Liver (tissue), 3 donors: ENCODE data around the gene MRGPRF.

Experiments used
- TAF1 ChIP-seq: conservative IDR thresholded peaks from 2 replicates; pipeline ENCODE4 v1.6.1; 2016; ENCODE audit warnings: antibody characterized with exemption, mild to moderate bottlenecking
- TF ChIP-seq, protein P1 (sequence below): fragments of 150-350 bp; IDR thresholded peaks from 2 replicates; pipeline ENCODE4 v1.5.1; 2017; ENCODE audit warnings: improper control_type of control experiment, low read depth, low read length; ENCODE audit not compliant: missing input control
- TF ChIP-seq, protein P2 (sequence below): IDR thresholded peaks from 2 replicates; pipeline ENCODE4 v1.6.1; 2016; ENCODE audit warnings: antibody characterized with exemption
- donor health status: healthy.
- donor health status: healthy.

DNA sequence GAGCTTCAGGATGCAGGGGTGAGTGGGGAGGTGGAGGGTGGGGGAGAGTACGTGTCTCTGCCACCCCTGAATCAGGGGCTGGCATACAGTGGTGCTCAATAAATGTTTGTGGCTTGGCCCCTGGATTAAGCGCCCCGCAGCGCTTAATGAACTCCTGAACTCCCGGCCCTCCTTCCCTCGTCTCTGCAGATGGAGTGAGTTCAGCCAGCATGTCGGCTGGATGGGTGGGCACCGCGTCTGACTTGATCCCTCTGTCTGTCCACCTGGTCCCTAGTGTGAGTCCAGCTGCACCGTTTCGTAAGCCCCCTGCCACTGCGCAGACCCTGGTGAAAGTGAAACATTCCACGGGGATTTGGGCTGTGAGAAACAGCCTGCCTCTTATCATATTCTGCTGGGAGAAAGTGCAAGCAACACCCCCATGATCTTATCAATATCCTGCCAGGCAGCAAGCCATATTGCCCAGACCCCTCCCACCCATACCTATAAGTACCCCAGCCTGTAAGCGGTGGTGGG lies 20.2 kb downstream of the MRGPRF start:
- TF ChIP-seq, protein P1, sequence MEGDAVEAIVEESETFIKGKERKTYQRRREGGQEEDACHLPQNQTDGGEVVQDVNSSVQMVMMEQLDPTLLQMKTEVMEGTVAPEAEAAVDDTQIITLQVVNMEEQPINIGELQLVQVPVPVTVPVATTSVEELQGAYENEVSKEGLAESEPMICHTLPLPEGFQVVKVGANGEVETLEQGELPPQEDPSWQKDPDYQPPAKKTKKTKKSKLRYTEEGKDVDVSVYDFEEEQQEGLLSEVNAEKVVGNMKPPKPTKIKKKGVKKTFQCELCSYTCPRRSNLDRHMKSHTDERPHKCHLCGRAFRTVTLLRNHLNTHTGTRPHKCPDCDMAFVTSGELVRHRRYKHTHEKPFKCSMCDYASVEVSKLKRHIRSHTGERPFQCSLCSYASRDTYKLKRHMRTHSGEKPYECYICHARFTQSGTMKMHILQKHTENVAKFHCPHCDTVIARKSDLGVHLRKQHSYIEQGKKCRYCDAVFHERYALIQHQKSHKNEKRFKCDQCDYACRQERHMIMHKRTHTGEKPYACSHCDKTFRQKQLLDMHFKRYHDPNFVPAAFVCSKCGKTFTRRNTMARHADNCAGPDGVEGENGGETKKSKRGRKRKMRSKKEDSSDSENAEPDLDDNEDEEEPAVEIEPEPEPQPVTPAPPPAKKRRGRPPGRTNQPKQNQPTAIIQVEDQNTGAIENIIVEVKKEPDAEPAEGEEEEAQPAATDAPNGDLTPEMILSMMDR: no peak
- TF ChIP-seq, protein P2, sequence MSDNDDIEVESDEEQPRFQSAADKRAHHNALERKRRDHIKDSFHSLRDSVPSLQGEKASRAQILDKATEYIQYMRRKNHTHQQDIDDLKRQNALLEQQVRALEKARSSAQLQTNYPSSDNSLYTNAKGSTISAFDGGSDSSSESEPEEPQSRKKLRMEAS: no peak
- TF ChIP-seq TAF1: no peak
